Neural cell (in vitro differentiated cells): ENCODE results near the gene HLA-G.

Experiments used
- EZH2 ChIP-seq: fragments of 200-600, 300-800 bp; shearing (Covaris generic), sonication (generic); IDR thresholded peaks from 2 replicates; pipeline ENCODE4 v1.6.1; 2014; ENCODE audit warnings: antibody characterized with exemption, low read length, borderline replicate concordance, mild to moderate bottlenecking; ENCODE audit not compliant: insufficient read depth, poor library complexity, severe bottlenecking
- POLR2AphosphoS5 ChIP-seq: IDR thresholded peaks from 2 replicates; pipeline ENCODE4 v1.6.1; 2012
- TAF1 ChIP-seq: IDR thresholded peaks from 2 replicates; pipeline ENCODE4 v1.6.1; 2012; ENCODE audit warnings: low read depth
- TF ChIP-seq, protein P1 (sequence below): fragments of 450-650 bp; IDR thresholded peaks from 2 replicates; pipeline ENCODE4 v1.5.1; 2014; ENCODE audit warnings: antibody characterized with exemption, mild to moderate bottlenecking, moderate library complexity; ENCODE audit not compliant: poor library complexity, severe bottlenecking
- TF ChIP-seq, protein P2 (sequence below): IDR thresholded peaks from 2 replicates; pipeline ENCODE4 v1.6.1; 2012; ENCODE audit warnings: borderline replicate concordance

DNA sequence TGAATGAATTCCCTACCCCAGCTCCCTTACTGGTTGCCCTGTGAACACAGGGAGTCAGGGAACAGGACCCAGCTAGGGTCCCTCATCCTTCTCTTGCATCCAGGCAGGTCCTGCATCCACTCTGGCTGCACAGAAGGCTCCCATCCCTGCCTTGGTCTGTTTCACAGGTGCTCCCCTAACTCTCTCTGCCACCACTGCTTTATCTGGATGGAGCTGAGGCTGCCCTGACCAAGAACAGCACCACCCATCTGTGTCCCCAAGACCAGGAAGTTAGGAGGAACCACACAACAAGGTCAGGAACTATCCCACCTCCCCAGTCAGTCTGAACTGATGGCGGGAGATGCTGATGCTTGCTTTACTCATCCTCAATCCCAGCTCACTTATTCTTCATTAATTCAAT lies 16.2 kb upstream of the HLA-G start:
- TF ChIP-seq, protein P1, sequence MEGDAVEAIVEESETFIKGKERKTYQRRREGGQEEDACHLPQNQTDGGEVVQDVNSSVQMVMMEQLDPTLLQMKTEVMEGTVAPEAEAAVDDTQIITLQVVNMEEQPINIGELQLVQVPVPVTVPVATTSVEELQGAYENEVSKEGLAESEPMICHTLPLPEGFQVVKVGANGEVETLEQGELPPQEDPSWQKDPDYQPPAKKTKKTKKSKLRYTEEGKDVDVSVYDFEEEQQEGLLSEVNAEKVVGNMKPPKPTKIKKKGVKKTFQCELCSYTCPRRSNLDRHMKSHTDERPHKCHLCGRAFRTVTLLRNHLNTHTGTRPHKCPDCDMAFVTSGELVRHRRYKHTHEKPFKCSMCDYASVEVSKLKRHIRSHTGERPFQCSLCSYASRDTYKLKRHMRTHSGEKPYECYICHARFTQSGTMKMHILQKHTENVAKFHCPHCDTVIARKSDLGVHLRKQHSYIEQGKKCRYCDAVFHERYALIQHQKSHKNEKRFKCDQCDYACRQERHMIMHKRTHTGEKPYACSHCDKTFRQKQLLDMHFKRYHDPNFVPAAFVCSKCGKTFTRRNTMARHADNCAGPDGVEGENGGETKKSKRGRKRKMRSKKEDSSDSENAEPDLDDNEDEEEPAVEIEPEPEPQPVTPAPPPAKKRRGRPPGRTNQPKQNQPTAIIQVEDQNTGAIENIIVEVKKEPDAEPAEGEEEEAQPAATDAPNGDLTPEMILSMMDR, result no peak
- TF ChIP-seq, protein P2, sequence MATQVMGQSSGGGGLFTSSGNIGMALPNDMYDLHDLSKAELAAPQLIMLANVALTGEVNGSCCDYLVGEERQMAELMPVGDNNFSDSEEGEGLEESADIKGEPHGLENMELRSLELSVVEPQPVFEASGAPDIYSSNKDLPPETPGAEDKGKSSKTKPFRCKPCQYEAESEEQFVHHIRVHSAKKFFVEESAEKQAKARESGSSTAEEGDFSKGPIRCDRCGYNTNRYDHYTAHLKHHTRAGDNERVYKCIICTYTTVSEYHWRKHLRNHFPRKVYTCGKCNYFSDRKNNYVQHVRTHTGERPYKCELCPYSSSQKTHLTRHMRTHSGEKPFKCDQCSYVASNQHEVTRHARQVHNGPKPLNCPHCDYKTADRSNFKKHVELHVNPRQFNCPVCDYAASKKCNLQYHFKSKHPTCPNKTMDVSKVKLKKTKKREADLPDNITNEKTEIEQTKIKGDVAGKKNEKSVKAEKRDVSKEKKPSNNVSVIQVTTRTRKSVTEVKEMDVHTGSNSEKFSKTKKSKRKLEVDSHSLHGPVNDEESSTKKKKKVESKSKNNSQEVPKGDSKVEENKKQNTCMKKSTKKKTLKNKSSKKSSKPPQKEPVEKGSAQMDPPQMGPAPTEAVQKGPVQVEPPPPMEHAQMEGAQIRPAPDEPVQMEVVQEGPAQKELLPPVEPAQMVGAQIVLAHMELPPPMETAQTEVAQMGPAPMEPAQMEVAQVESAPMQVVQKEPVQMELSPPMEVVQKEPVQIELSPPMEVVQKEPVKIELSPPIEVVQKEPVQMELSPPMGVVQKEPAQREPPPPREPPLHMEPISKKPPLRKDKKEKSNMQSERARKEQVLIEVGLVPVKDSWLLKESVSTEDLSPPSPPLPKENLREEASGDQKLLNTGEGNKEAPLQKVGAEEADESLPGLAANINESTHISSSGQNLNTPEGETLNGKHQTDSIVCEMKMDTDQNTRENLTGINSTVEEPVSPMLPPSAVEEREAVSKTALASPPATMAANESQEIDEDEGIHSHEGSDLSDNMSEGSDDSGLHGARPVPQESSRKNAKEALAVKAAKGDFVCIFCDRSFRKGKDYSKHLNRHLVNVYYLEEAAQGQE, result no peak
- TF ChIP-seq EZH2, result no peak
- no peak for TF ChIP-seq TAF1
- no peak for TF ChIP-seq POLR2AphosphoS5
